ENCODE data around the gene CRACDL. TPM values are rescaled to one million over a fixed set of nuclear protein-coding genes. Genes with fewer than 3 reads are reported as not detected.

The CRACDL gene
- total RNA-seq, 1 experiment from 2014 or later: 1.1 TPM

GRCh38 chr2:98927027-98927426 lies 9.0 kb downstream of the CRACDL start:
- no peaks in the 10 kb centered on the region; the same call in none of the 2 replicates for H3K27me3 ChIP-seq (replicated peaks; ENCODE audit: control insufficient read depth, insufficient read depth, low read length)
- no TSS peak for BruUV-seq (replicated peaks)
- peaks cover 2% of the 10 kb centered on the region for H3K27me3 Mint-ChIP-seq (ENCODE audit: insufficient read depth, unreplicated experiment)
- intact Hi-C loops (cut with micrococcal nuclease; ENCODE audit: unreplicated experiment): no loop called here
- no peak for DNase-seq
- H3K9me3 ChIP-seq: 0 out of 2 replicates have a peak, but pooled peaks cover 5% of the 10 kb centered on the region
- no peaks in the 10 kb centered on the region for H3K36me3 ChIP-seq (ENCODE audit: control insufficient read depth, insufficient read depth, low read length)
- no peaks in the 10 kb centered on the region for H3K4me1 Mint-ChIP-seq (ENCODE audit: low read depth, unreplicated experiment)
- CTCF ChIA-PET: no interaction called here
- no peak overlapping the region for H3K4me3 Mint-ChIP-seq (ENCODE audit: unreplicated experiment)
- H3K27ac Mint-ChIP-seq (ENCODE audit: unreplicated experiment): no peak overlapping the region
- no peak for TF ChIP-seq CTCF (IDR thresholded peaks at IDR 0.05; ENCODE audit: insufficient read depth in 1 of 2, low read depth in 1 of 2, low read length in 1 of 2, severe bottlenecking in 1 of 2, unreplicated experiment in 1 of 2)
- no peaks in the 10 kb centered on the region for H3K36me3 Mint-ChIP-seq (ENCODE audit: insufficient read depth, unreplicated experiment)
- no peaks in the 10 kb centered on the region for H3K4me1 ChIP-seq
- POLR2A ChIA-PET: no interaction called here
- H3K9me3 Mint-ChIP-seq (ENCODE audit: unreplicated experiment): no peaks in the 10 kb centered on the region
- H3K4me3 ChIP-seq (ENCODE audit: low read depth, low read length): no peak overlapping the region

GRCh38 chr2:98926601-98927000 lies 9.4 kb downstream of the CRACDL start:
- CTCF ChIA-PET: no interaction called here
- no peaks in the 10 kb centered on the region for H3K36me3 ChIP-seq (ENCODE audit: control insufficient read depth, insufficient read depth, low read length)
- DNase-seq: no peak
- no peak for TF ChIP-seq CTCF (IDR thresholded peaks at IDR 0.05; ENCODE audit: insufficient read depth in 1 of 2, low read depth in 1 of 2, low read length in 1 of 2, severe bottlenecking in 1 of 2, unreplicated experiment in 1 of 2)
- no peaks in the 10 kb centered on the region for H3K4me1 ChIP-seq
- Mint-ChIP-seq H3K36me3 (ENCODE audit: insufficient read depth, unreplicated experiment) (no peaks in the 10 kb centered on the region), H3K27me3 (ENCODE audit: insufficient read depth, unreplicated experiment) (peaks cover 2% of the 10 kb centered on the region), H3K4me3 (ENCODE audit: unreplicated experiment) (no peak overlapping the region), H3K9me3 (ENCODE audit: unreplicated experiment) (no peaks in the 10 kb centered on the region), H3K27ac (ENCODE audit: unreplicated experiment) (no peak overlapping the region), H3K4me1 (ENCODE audit: low read depth, unreplicated experiment) (no peaks in the 10 kb centered on the region)
- no peaks in the 10 kb centered on the region; the same call in none of the 2 replicates for H3K27me3 ChIP-seq (replicated peaks; ENCODE audit: control insufficient read depth, insufficient read depth, low read length)
- POLR2A ChIA-PET: no interaction called here
- no TSS peak for BruUV-seq (replicated peaks)
- intact Hi-C loops (cut with micrococcal nuclease; ENCODE audit: unreplicated experiment): no loop called here
- 0 out of 2 replicates have a peak, but pooled peaks cover 5% of the 10 kb centered on the region for H3K9me3 ChIP-seq
- no peak overlapping the region for H3K4me3 ChIP-seq (ENCODE audit: low read depth, low read length)

GRCh38 chr2:98924910-98925309 lies 11.1 kb downstream of the CRACDL start:
- Mint-ChIP-seq H3K9me3 (ENCODE audit: unreplicated experiment) (no peaks in the 10 kb centered on the region), H3K27ac (ENCODE audit: unreplicated experiment) (no peak overlapping the region), H3K4me1 (ENCODE audit: low read depth, unreplicated experiment) (no peaks in the 10 kb centered on the region), H3K27me3 (ENCODE audit: insufficient read depth, unreplicated experiment) (peaks cover 6% of the 10 kb centered on the region), H3K36me3 (ENCODE audit: insufficient read depth, unreplicated experiment) (no peaks in the 10 kb centered on the region), H3K4me3 (ENCODE audit: unreplicated experiment) (no peak overlapping the region)
- intact Hi-C loops (cut with micrococcal nuclease; ENCODE audit: unreplicated experiment): no loop called here
- no peaks in the 10 kb centered on the region for H3K4me1 ChIP-seq
- CTCF ChIA-PET: no interaction called here
- TF ChIP-seq CTCF (IDR thresholded peaks at IDR 0.05; ENCODE audit: insufficient read depth in 1 of 2, low read depth in 1 of 2, low read length in 1 of 2, severe bottlenecking in 1 of 2, unreplicated experiment in 1 of 2): no peak
- no peaks in the 10 kb centered on the region; the same call in none of the 2 replicates for H3K27me3 ChIP-seq (replicated peaks; ENCODE audit: control insufficient read depth, insufficient read depth, low read length)
- H3K9me3 ChIP-seq: 0 out of 2 replicates have a peak, but pooled peaks cover 5% of the 10 kb centered on the region
- DNase-seq: no peak
- BruUV-seq (replicated peaks): no TSS peak
- no peaks in the 10 kb centered on the region for H3K36me3 ChIP-seq (ENCODE audit: control insufficient read depth, insufficient read depth, low read length)
- POLR2A ChIA-PET: no interaction called here
- no peak overlapping the region for H3K4me3 ChIP-seq (ENCODE audit: low read depth, low read length)
